Ovary (tissue), 3 donors: ENCODE results near the gene UBIAD1.

Source experiments
- CTCF ChIP-seq, 3 donors: fragments of 450-650 bp in 2 of 3; fragments of 200-600 bp in 1 of 3; IDR thresholded peaks; one replicate each; pipeline versions ENCODE4 v1.5.1 to v1.8.0; 2016 to 2022; ENCODE audit warnings: antibody characterized with exemption in 3 of 3, mild to moderate bottlenecking in 1 of 3
- EP300 ChIP-seq: sonication (generic); formaldehyde crosslinking; IDR thresholded peaks from one replicate; pipeline ENCODE4 v1.6.1; 2017; ENCODE audit warnings: antibody characterized with exemption
- donor health status: DM: no; HTN: no; CAD: no.

DNA sequence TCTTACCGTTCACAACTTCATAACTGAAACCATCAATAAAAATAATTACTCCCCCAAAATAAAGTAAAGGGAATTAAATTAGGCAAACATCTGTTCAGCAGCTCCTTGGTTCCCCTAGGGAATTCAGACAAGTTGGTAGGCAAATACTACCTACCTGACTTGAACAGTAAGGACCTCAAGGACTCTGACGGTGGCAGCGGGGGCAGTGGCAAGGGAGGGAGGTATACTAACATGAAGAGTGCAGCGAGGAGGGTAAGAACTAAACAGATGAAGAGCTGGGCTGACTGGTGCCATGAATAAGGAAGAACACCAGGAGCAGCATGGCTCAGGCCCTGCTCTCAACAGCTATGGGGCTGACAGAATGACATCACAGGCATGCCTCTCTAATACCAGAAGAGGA, 43.8 kb upstream of the UBIAD1 start:
- TF ChIP-seq EP300 (no peak), CTCF (IDR thresholded peaks at IDR 0.05) (no peak)
